HepG2 (cell line): ENCODE data around the gene PHF23. TPM values are rescaled to one million over a fixed set of nuclear protein-coding genes. Genes with fewer than 3 reads are reported as not detected.

ENCODE experiments used
- HDAC1 ChIP-seq: sonication (generic); formaldehyde crosslinking; IDR thresholded peaks from 2 replicates; pipeline ENCODE4 v1.5.1; 2020; ENCODE audit warnings: mild to moderate bottlenecking, missing genetic modification reagents
- HNRNPUL1 ChIP-seq: fragments of 200-400 bp; formaldehyde crosslinking; IDR thresholded peaks from 2 replicates; pipeline ENCODE4 v1.6.1; 2017; ENCODE audit warnings: low read depth, mild to moderate bottlenecking, low read length, moderate library complexity
- IRX3 ChIP-seq: sonication (generic); formaldehyde crosslinking; IDR thresholded peaks from 2 replicates; pipeline ENCODE4 v1.8.1; 2023; ENCODE audit warnings: mild to moderate bottlenecking, low read depth, missing genetic modification reagents, borderline replicate concordance
- MIXL1 ChIP-seq: IDR thresholded peaks from 2 replicates; pipeline ENCODE4 v1.6.1; 2016
- NCOA2 ChIP-seq: sonication (generic); formaldehyde crosslinking; IDR thresholded peaks from 2 replicates; pipeline ENCODE4 v1.8.0; 2022; ENCODE audit warnings: inconsistent platforms
- NONO ChIP-seq, 2 experiments: fragments of 450-650 bp in 1 of 2; sonication (generic) in 1 of 2; formaldehyde crosslinking in 1 of 2; IDR thresholded peaks in 1 of 2; conservative IDR thresholded peaks in 1 of 2; 2 replicates each; pipeline versions ENCODE4 v1.6.1 to v1.8.0; 2017 to 2022; ENCODE audit warnings: mild to moderate bottlenecking in 1 of 2, missing genetic modification reagents in 1 of 2, moderate library complexity in 1 of 2
- RELA ChIP-seq: sonication (generic); formaldehyde crosslinking; IDR thresholded peaks from 2 replicates; pipeline ENCODE4 v1.4.0; 2020; ENCODE audit warnings: missing genetic modification reagents
- THAP11 ChIP-seq: IDR thresholded peaks from 2 replicates; pipeline ENCODE4 v1.6.1; 2016; ENCODE audit warnings: missing biosample characterization, missing genetic modification reagents
- XRCC5 ChIP-seq: fragments of 200-400 bp; formaldehyde crosslinking; optimal IDR thresholded peaks from 2 replicates; pipeline ENCODE3; 2017; ENCODE audit warnings: mild to moderate bottlenecking, low read length
- ZBTB7A ChIP-seq: sonication (generic); formaldehyde crosslinking; IDR thresholded peaks from 2 replicates; pipeline ENCODE4 v1.8.0; 2022; ENCODE audit warnings: mild to moderate bottlenecking, missing genetic modification reagents
- ZNF746 ChIP-seq: sonication (generic); formaldehyde crosslinking; IDR thresholded peaks from 2 replicates; pipeline ENCODE4 v1.8.0; 2022; ENCODE audit warnings: mild to moderate bottlenecking, missing genetic modification reagents
- ZSCAN21 ChIP-seq: sonication (generic); formaldehyde crosslinking; IDR thresholded peaks from 2 replicates; pipeline ENCODE4 v1.8.0; 2022; ENCODE audit warnings: mild to moderate bottlenecking, missing genetic modification reagents, moderate library complexity, borderline replicate concordance
- polyA plus RNA-seq, 8 experiments: library from polyadenylated mRNA; depleted of rRNA in 3 of 8; stranded (reverse) in 7 of 8; unstranded in 1 of 8; fragments of >200 nt; fragmentation: Illumina TruSeq in 4 of 8; extraction: Trizol in 4 of 8; gene quantifications; 2 replicates each; pipeline versions ENCODE4 v1.2.1 to v1.2.3, GENCODE V29; 2011 to 2016; ENCODE audit warnings: low read depth in 4 of 8, missing spikeins in 1 of 8, mixed read lengths in 1 of 8; ENCODE audit not compliant: insufficient read depth in 1 of 8
- total RNA-seq, 5 experiments: library from RNA; depleted of rRNA; stranded (reverse); fragments of >200 nt; fragmentation: Illumina TruSeq; extraction: Trizol; gene quantifications; 2 replicates each; pipeline ENCODE4 v1.2.3, GENCODE V29; 2016; ENCODE audit warnings: low read depth in 1 of 5
- TF ChIP-seq, protein P1 (sequence below): sonication (generic); formaldehyde crosslinking; IDR thresholded peaks from 2 replicates; pipeline ENCODE4 v1.5.0; 2020; ENCODE audit warnings: mild to moderate bottlenecking, missing genetic modification reagents, moderate library complexity
- TF ChIP-seq, protein P2 (sequence below): IDR thresholded peaks from 2 replicates; pipeline ENCODE4 v1.6.1; 2012; ENCODE audit warnings: inconsistent platforms
- TF ChIP-seq, protein P3 (sequence below): sonication (generic); formaldehyde crosslinking; IDR thresholded peaks from 2 replicates; pipeline ENCODE4 v1.5.1; 2020; ENCODE audit warnings: mild to moderate bottlenecking, missing genetic modification reagents, moderate library complexity
- TF ChIP-seq, protein P4 (sequence below): sonication (generic); formaldehyde crosslinking; IDR thresholded peaks from 2 replicates; pipeline ENCODE4 v1.4.0; 2020; ENCODE audit warnings: missing genetic modification reagents, borderline replicate concordance
- TF ChIP-seq, protein P5 (sequence below): sonication (generic); formaldehyde crosslinking; IDR thresholded peaks from 2 replicates; pipeline ENCODE4 v1.8.0; 2022; ENCODE audit warnings: missing genetic modification reagents, mild to moderate bottlenecking, moderate library complexity, borderline replicate concordance
- TF ChIP-seq, protein P6 (sequence below): sonication (generic); formaldehyde crosslinking; IDR thresholded peaks from 2 replicates; pipeline ENCODE4 v1.8.1; 2023; ENCODE audit warnings: missing genetic modification reagents, mild to moderate bottlenecking, borderline replicate concordance

Gene PHF23
- total and polyA plus RNA-seq, 2 of the 13 experiments (the other 11 are each of a cell fraction or from before 2014, with no cell fraction given): 27.6 to 33.2 TPM

DNA sequence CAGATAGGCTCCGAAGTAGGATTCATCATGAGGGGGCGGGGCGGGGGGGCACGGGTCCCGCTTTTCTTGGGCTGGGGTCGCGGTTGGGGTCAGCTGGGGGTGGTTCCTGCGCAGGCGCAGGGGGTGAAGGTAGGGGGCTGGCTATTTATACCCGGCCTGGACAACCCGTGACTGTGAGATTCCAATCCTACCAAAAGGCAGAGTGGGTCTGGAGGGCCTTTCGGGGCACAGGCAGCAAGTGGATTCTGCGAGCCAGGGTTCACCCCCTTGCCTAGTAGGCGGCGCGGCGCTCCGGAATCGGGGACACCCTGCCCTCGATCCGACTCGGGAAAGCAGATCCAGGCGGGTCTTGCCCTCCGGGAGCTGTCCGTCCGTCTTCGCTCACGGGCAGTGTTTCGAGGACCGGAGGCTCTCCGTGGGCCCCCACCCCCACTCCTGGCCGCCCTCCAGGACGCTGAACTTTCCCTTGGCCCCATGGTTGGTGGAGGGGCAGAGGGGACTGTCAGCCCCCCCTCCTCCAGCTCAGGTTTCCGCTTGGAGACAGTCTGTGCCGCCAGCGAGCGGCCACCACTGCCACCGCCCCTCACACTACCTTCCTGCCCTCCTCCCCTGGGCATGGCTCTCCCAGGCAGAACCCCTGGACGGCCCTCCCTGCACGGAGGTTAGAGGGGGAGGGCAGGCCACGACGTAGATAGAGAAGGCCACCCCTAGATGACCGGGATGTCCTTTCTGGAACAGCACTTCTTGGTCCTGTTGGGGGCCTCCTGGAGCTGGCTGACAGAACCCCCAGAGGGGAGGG, 42.9 kb upstream of the PHF23 start (continued):
- TF ChIP-seq, protein P1, sequence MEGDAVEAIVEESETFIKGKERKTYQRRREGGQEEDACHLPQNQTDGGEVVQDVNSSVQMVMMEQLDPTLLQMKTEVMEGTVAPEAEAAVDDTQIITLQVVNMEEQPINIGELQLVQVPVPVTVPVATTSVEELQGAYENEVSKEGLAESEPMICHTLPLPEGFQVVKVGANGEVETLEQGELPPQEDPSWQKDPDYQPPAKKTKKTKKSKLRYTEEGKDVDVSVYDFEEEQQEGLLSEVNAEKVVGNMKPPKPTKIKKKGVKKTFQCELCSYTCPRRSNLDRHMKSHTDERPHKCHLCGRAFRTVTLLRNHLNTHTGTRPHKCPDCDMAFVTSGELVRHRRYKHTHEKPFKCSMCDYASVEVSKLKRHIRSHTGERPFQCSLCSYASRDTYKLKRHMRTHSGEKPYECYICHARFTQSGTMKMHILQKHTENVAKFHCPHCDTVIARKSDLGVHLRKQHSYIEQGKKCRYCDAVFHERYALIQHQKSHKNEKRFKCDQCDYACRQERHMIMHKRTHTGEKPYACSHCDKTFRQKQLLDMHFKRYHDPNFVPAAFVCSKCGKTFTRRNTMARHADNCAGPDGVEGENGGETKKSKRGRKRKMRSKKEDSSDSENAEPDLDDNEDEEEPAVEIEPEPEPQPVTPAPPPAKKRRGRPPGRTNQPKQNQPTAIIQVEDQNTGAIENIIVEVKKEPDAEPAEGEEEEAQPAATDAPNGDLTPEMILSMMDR (CRISPR knock-in tag): 0 out of 2 replicates have a peak, but pooled peaks have one; percentile 3
- 0 out of 2 replicates have a peak, but pooled peaks have one; percentile 13 for TF ChIP-seq THAP11 (CRISPR knock-in tag)
- TF ChIP-seq HDAC1 (CRISPR knock-in tag): peak; percentile 69
- TF ChIP-seq HNRNPUL1: no peak
- no peak for TF ChIP-seq MIXL1 (CRISPR knock-in tag)
- peak; percentile 34; the same call in 1 of the 2 replicates for TF ChIP-seq RELA (CRISPR knock-in tag)
- peak; percentile 40 for TF ChIP-seq XRCC5
- TF ChIP-seq ZNF746 (CRISPR knock-in tag): 0 out of 2 replicates have a peak, but pooled peaks have one; percentile 19
- TF ChIP-seq, protein P2, sequence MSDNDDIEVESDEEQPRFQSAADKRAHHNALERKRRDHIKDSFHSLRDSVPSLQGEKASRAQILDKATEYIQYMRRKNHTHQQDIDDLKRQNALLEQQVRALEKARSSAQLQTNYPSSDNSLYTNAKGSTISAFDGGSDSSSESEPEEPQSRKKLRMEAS: peak; percentile 13; the same call in 1 of the 2 replicates
- TF ChIP-seq, protein P3, sequence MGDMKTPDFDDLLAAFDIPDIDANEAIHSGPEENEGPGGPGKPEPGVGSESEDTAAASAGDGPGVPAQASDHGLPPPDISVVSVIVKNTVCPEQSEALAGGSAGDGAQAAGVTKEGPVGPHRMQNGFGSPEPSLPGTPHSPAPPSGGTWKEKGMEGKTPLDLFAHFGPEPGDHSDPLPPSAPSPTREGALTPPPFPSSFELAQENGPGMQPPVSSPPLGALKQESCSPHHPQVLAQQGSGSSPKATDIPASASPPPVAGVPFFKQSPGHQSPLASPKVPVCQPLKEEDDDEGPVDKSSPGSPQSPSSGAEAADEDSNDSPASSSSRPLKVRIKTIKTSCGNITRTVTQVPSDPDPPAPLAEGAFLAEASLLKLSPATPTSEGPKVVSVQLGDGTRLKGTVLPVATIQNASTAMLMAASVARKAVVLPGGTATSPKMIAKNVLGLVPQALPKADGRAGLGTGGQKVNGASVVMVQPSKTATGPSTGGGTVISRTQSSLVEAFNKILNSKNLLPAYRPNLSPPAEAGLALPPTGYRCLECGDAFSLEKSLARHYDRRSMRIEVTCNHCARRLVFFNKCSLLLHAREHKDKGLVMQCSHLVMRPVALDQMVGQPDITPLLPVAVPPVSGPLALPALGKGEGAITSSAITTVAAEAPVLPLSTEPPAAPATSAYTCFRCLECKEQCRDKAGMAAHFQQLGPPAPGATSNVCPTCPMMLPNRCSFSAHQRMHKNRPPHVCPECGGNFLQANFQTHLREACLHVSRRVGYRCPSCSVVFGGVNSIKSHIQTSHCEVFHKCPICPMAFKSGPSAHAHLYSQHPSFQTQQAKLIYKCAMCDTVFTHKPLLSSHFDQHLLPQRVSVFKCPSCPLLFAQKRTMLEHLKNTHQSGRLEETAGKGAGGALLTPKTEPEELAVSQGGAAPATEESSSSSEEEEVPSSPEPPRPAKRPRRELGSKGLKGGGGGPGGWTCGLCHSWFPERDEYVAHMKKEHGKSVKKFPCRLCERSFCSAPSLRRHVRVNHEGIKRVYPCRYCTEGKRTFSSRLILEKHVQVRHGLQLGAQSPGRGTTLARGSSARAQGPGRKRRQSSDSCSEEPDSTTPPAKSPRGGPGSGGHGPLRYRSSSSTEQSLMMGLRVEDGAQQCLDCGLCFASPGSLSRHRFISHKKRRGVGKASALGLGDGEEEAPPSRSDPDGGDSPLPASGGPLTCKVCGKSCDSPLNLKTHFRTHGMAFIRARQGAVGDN (CRISPR knock-in tag): peak; percentile 64
- TF ChIP-seq, protein P4, sequence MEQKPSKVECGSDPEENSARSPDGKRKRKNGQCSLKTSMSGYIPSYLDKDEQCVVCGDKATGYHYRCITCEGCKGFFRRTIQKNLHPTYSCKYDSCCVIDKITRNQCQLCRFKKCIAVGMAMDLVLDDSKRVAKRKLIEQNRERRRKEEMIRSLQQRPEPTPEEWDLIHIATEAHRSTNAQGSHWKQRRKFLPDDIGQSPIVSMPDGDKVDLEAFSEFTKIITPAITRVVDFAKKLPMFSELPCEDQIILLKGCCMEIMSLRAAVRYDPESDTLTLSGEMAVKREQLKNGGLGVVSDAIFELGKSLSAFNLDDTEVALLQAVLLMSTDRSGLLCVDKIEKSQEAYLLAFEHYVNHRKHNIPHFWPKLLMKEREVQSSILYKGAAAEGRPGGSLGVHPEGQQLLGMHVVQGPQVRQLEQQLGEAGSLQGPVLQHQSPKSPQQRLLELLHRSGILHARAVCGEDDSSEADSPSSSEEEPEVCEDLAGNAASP (CRISPR knock-in tag): no peak
- TF ChIP-seq, protein P5, sequence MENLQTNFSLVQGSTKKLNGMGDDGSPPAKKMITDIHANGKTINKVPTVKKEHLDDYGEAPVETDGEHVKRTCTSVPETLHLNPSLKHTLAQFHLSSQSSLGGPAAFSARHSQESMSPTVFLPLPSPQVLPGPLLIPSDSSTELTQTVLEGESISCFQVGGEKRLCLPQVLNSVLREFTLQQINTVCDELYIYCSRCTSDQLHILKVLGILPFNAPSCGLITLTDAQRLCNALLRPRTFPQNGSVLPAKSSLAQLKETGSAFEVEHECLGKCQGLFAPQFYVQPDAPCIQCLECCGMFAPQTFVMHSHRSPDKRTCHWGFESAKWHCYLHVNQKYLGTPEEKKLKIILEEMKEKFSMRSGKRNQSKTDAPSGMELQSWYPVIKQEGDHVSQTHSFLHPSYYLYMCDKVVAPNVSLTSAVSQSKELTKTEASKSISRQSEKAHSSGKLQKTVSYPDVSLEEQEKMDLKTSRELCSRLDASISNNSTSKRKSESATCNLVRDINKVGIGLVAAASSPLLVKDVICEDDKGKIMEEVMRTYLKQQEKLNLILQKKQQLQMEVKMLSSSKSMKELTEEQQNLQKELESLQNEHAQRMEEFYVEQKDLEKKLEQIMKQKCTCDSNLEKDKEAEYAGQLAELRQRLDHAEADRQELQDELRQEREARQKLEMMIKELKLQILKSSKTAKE: 0 out of 2 replicates have a peak, but pooled peaks have one; percentile 22
- TF ChIP-seq NCOA2 (CRISPR knock-in tag): 0 out of 2 replicates have a peak, but pooled peaks have one; percentile 13
- peak; percentile 17; the same call in 1 of the 2 replicates for TF ChIP-seq ZSCAN21
- TF ChIP-seq, protein P6, sequence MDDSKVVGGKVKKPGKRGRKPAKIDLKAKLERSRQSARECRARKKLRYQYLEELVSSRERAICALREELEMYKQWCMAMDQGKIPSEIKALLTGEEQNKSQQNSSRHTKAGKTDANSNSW: no peak
- TF ChIP-seq IRX3: no peak
- TF ChIP-seq ZBTB7A (CRISPR knock-in tag): 0 out of 2 replicates have a peak, but pooled peaks have one; percentile 57
- no peak for TF ChIP-seq NONO (IDR thresholded peaks at IDR 0.05)
- 0 out of 2 replicates have a peak, but pooled peaks have one; percentile 22 for TF ChIP-seq NONO (CRISPR knock-in tag; conservative IDR thresholded peaks at IDR 0.05)
